Trophoblast cell (in vitro differentiated cells and primary cell): ENCODE measurements around the gene ACSM2B.
"Not testable (repeated sequence)": the region's sequence is repeated elsewhere in the genome, so short reads cannot be mapped to it uniquely, and the experiment has no call there.

ENCODE experiments used
- DNase-seq, 2 donors: peaks; one replicate each; pipeline ENCODE4 v3.0.0-alpha.2; 2016
- H2AFZ ChIP-seq: 2 replicates; pipeline ENCODE4 v1.6.1; 2013; ENCODE audit warnings: low read length, moderate library complexity, mild to moderate bottlenecking; ENCODE audit not compliant: insufficient read depth, poor library complexity
- H2AK5ac ChIP-seq: 2 replicates; pipeline ENCODE4 v1.6.1; 2013; ENCODE audit warnings: mild to moderate bottlenecking, low read length
- H2BK120ac ChIP-seq: 2 replicates; pipeline ENCODE4 v1.6.1; 2013; ENCODE audit warnings: low read length, mild to moderate bottlenecking, moderate library complexity; ENCODE audit not compliant: insufficient read depth, poor library complexity
- H2BK12ac ChIP-seq: 2 replicates; pipeline ENCODE4 v1.6.1; 2013; ENCODE audit warnings: mild to moderate bottlenecking, low read length, moderate library complexity
- H2BK5ac ChIP-seq: 2 replicates; pipeline ENCODE4 v1.6.1; 2013; ENCODE audit warnings: low read length, low read depth, moderate library complexity, mild to moderate bottlenecking; ENCODE audit not compliant: poor library complexity
- H3K14ac ChIP-seq: 2 replicates; pipeline ENCODE4 v1.6.1; 2013; ENCODE audit warnings: mild to moderate bottlenecking, low read length
- H3K18ac ChIP-seq: 2 replicates; pipeline ENCODE4 v1.6.1; 2013; ENCODE audit warnings: mild to moderate bottlenecking, low read length
- H3K23ac ChIP-seq: 2 replicates; pipeline ENCODE4 v1.6.1; 2013; ENCODE audit warnings: low read length
- H3K27ac ChIP-seq: 2 replicates; pipeline ENCODE4 v1.5.1; 2013; ENCODE audit warnings: low read depth, mild to moderate bottlenecking, inconsistent platforms, low read length, moderate library complexity
- H3K27me3 ChIP-seq: 2 replicates; pipeline ENCODE4 v1.6.1; 2013; ENCODE audit warnings: inconsistent platforms, mild to moderate bottlenecking, low read length, moderate library complexity; ENCODE audit not compliant: insufficient read depth
- H3K36me3 ChIP-seq, 2 experiments: 1 replicate in 1 of 2; 2 replicates in 1 of 2; pipeline ENCODE4 v1.6.1; 2013; ENCODE audit warnings: low read length in 2 of 2, mild to moderate bottlenecking in 2 of 2, moderate library complexity in 1 of 2; ENCODE audit not compliant: insufficient read depth in 2 of 2, control insufficient read depth in 1 of 2
- H3K4ac ChIP-seq: 2 replicates; pipeline ENCODE4 v1.6.1; 2013; ENCODE audit warnings: low read depth, mild to moderate bottlenecking, low read length, moderate library complexity
- H3K4me1 ChIP-seq, 2 experiments: 1 replicate in 1 of 2; 2 replicates in 1 of 2; pipeline ENCODE4 v1.6.1; 2013; ENCODE audit warnings: low read length in 2 of 2, mild to moderate bottlenecking in 2 of 2, moderate library complexity in 1 of 2; ENCODE audit not compliant: insufficient read depth in 2 of 2, control insufficient read depth in 1 of 2
- H3K4me2 ChIP-seq: 2 replicates; pipeline ENCODE4 v1.6.1; 2013; ENCODE audit warnings: inconsistent platforms, mild to moderate bottlenecking, low read length, moderate library complexity
- H3K4me3 ChIP-seq: 2 replicates; pipeline ENCODE4 v1.5.1; 2013; ENCODE audit warnings: mild to moderate bottlenecking, low read depth, low read length, inconsistent platforms
- H3K79me1 ChIP-seq: one replicate; pipeline ENCODE4 v1.6.1; 2013; ENCODE audit warnings: low read length
- H3K79me2 ChIP-seq: 2 replicates; pipeline ENCODE4 v1.6.1; 2013; ENCODE audit warnings: low read length, mild to moderate bottlenecking; ENCODE audit not compliant: control insufficient read depth, insufficient read depth, poor library complexity
- H3K9ac ChIP-seq: 2 replicates; pipeline ENCODE4 v1.6.1; 2013; ENCODE audit warnings: mild to moderate bottlenecking, low read length
- H3K9me3 ChIP-seq: 2 replicates; pipeline ENCODE4 v1.6.1; 2013; ENCODE audit warnings: low read depth, mild to moderate bottlenecking, control low read depth, inconsistent platforms, low read length; ENCODE audit not compliant: insufficient read depth
- H4K12ac ChIP-seq: 2 replicates; pipeline ENCODE4 v1.6.1; 2013; ENCODE audit warnings: low read depth, mild to moderate bottlenecking, low read length, moderate library complexity
- H4K8ac ChIP-seq: 2 replicates; pipeline ENCODE4 v1.6.1; 2013; ENCODE audit warnings: low read depth, mild to moderate bottlenecking, low read length, moderate library complexity
- H4K91ac ChIP-seq: one replicate; pipeline ENCODE4 v1.6.1; 2013; ENCODE audit warnings: low read depth, mild to moderate bottlenecking, low read length, moderate library complexity
- WGBS: extraction: QIAGEN DNeasy Blood & Tissue Kit; methylation state at CpG from one replicate; pipeline ENCODE4 v1.1.7; 2013; ENCODE audit warnings: missing lambda C conversion rate; ENCODE audit not compliant: insufficient read length, insufficient coverage; ENCODE audit errors: extremely low coverage; 5-methylcytosine and 5-hydroxymethylcytosine counted together

Gene ACSM2B

GRCh38 chr16:20532284-20532792 lies 43.8 kb downstream of the ACSM2B start:
- H3K9me3 ChIP-seq, H2AK5ac ChIP-seq, H3K36me3 ChIP-seq, H3K4me3 ChIP-seq, H3K14ac ChIP-seq, H4K91ac ChIP-seq, H3K9ac ChIP-seq, H2AFZ ChIP-seq, H3K79me1 ChIP-seq, H3K79me2 ChIP-seq, H4K12ac ChIP-seq, H2BK5ac ChIP-seq, H3K23ac ChIP-seq, H3K27ac ChIP-seq, H4K8ac ChIP-seq, H3K18ac ChIP-seq, H3K4me1 ChIP-seq, H2BK12ac ChIP-seq, H2BK120ac ChIP-seq, H3K27me3 ChIP-seq, H3K4me2 ChIP-seq, H3K4ac ChIP-seq, DNase-seq: not testable (repeated sequence)
- WGBS: no CpG with 5 or more reads among the region's 3 CpGs

DNA sequence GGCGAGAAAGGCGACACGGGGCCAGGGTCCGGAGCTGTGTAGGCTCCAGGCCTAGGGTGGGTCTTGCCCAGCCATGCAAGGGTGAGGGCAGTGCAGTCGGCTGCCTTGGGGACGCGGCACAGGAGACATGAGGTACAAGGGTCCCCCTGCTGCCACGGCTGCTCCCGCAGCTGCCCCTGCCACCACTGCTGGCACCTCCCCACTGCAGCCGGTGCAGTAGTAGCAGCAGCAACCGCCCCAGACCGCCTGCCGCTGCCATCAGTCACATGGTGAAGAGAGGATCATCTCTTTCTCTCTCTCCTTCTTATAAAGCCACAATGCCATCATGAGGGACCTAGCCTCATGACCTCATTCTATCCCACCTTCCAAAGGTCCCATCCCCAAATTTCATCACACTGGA lies 44.4 kb downstream of the ACSM2B start:
- not testable (repeated sequence) for H2BK12ac ChIP-seq, H4K91ac ChIP-seq, H4K8ac ChIP-seq, H3K79me2 ChIP-seq, H3K14ac ChIP-seq, DNase-seq, H3K4me2 ChIP-seq, H2AK5ac ChIP-seq, H4K12ac ChIP-seq, H3K27ac ChIP-seq, H3K27me3 ChIP-seq, H2AFZ ChIP-seq, H3K18ac ChIP-seq, H3K9ac ChIP-seq, H3K4me3 ChIP-seq, H3K4ac ChIP-seq, H2BK120ac ChIP-seq, H3K4me1 ChIP-seq, H3K79me1 ChIP-seq, H3K9me3 ChIP-seq, H3K23ac ChIP-seq, H2BK5ac ChIP-seq, H3K36me3 ChIP-seq
- no CpG with 5 or more reads among the region's 13 CpGs for WGBS

DNA sequence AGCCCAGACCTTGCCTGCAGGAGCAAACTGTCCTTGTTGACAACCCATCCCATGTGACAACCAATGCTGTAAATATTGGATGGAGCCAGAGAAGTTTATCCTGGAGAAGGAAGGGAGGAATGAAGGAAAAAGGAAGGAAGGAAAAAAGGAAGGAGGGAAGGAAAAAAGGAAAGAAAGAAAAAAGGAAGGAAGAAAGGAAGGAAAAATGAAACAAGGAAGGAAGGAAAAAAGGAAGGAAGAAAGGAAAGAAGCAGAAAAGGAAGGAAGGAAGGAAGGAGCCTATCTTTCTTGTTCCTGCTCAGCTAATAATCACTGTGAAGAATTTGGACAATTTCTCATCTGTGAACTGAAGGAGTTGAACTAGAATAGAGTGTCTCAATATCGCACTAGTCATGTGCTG lies 56.1 kb downstream of the ACSM2B start:
- H3K18ac ChIP-seq: no peak overlapping the region
- no peak overlapping the region for H2BK120ac ChIP-seq
- no peaks in the 10 kb centered on the region for H3K79me1 ChIP-seq
- no peak overlapping the region for H2AK5ac ChIP-seq
- WGBS: no CpG with 5 or more reads among the region's 1 CpG
- no peaks in the 10 kb centered on the region for H3K36me3 ChIP-seq
- no peak overlapping the region for H3K9ac ChIP-seq
- H3K4me2 ChIP-seq: no peak overlapping the region
- no peak overlapping the region for H4K91ac ChIP-seq
- no peak overlapping the region for H4K12ac ChIP-seq
- no peaks in the 10 kb centered on the region for H3K4me1 ChIP-seq
- DNase-seq: no peak
- H3K4me3 ChIP-seq: no peak overlapping the region
- H2BK5ac ChIP-seq: no peak overlapping the region
- no peak overlapping the region for H2BK12ac ChIP-seq
- H3K27me3 ChIP-seq: no peaks in the 10 kb centered on the region
- no peak overlapping the region for H3K4ac ChIP-seq
- no peaks in the 10 kb centered on the region for H3K79me2 ChIP-seq
- no peak overlapping the region for H4K8ac ChIP-seq
- no peak overlapping the region for H3K14ac ChIP-seq
- H2AFZ ChIP-seq: no peak overlapping the region
- no peak overlapping the region for H3K23ac ChIP-seq
- no peak overlapping the region for H3K27ac ChIP-seq
- peaks cover 3% of the 10 kb centered on the region for H3K9me3 ChIP-seq

- H3K4me2 ChIP-seq: no peak overlapping the region
- no peaks in the 10 kb centered on the region for H3K4me1 ChIP-seq
- WGBS: no CpG with 5 or more reads among the region's 3 CpGs
- H4K8ac ChIP-seq: no peak overlapping the region
- DNase-seq: no peak
- H3K79me1 ChIP-seq: no peaks in the 10 kb centered on the region
- no peak overlapping the region for H3K23ac ChIP-seq
- H3K4me3 ChIP-seq: no peak overlapping the region
- H2AFZ ChIP-seq: no peak overlapping the region
- H3K9me3 ChIP-seq: peaks cover 3% of the 10 kb centered on the region
- H3K27me3 ChIP-seq: no peaks in the 10 kb centered on the region
- no peak overlapping the region for H3K18ac ChIP-seq
- H2BK120ac ChIP-seq: no peak overlapping the region
- no peak overlapping the region for H4K12ac ChIP-seq
- H3K14ac ChIP-seq: no peak overlapping the region
- no peak overlapping the region for H2AK5ac ChIP-seq
- H3K79me2 ChIP-seq: no peaks in the 10 kb centered on the region
- H3K36me3 ChIP-seq: no peaks in the 10 kb centered on the region
- no peak overlapping the region for H3K9ac ChIP-seq
- no peak overlapping the region for H4K91ac ChIP-seq
- no peak overlapping the region for H2BK5ac ChIP-seq
- H3K4ac ChIP-seq: no peak overlapping the region
- H2BK12ac ChIP-seq: no peak overlapping the region
- H3K27ac ChIP-seq: no peak overlapping the region
These were observed 56.9 kb downstream of the ACSM2B start for GRCh38 chr16:20519231-20519630.
